ENCODE data around the gene KIF6.

GRCh38 chr6:39310542-39310941, 414.7 kb downstream of the KIF6 start:
- TF ChIP-seq CTCF (IDR thresholded peaks at IDR 0.05) (no peak), POLR2A (IDR thresholded peaks at IDR 0.05) (no peak), POLR2AphosphoS5 (IDR thresholded peaks at IDR 0.05) (no peak)
